ENCODE results near the gene LSAMP. TPM values are rescaled to one million over a fixed set of nuclear protein-coding genes. Genes with fewer than 3 reads are reported as not detected.

LSAMP gene
- total and polyA plus RNA-seq, 7 donors, result 0.23 to 47.1 (median 22.9) TPM

- Histone ChIP-seq H3K9me3 (no peaks in the 10 kb centered on the region), H3K27ac (peak overlapping the region in 1 of 4 donors; percentile 0), H3K4me3 (peak overlapping the region in 1 of 4 donors; percentile 18), H3K27me3 (no peaks in the 10 kb centered on the region), H3K36me3 (no peaks in the 10 kb centered on the region), H3K4me1 (peaks cover 0 to 13% (median 9%) of the 10 kb centered on the region in 4 donors)
- no peak for TF ChIP-seq EP300 (IDR thresholded peaks at IDR 0.05)
- no peak for TF ChIP-seq POLR2A (IDR thresholded peaks at IDR 0.05)
- no peak for TF ChIP-seq POLR2AphosphoS5 (IDR thresholded peaks at IDR 0.05)
- no peak for DNase-seq
- WGBS, 2 donors, result 4 to 14% methylated on average over 8 of the region's 8 CpGs
- intact Hi-C loops (cut with DNase I), result no loop called here
Observed at GRCh38 chr3:115876876-115877614, 568.2 kb downstream of the LSAMP start.

- DNase-seq, result no peak
- TF ChIP-seq, protein P1, sequence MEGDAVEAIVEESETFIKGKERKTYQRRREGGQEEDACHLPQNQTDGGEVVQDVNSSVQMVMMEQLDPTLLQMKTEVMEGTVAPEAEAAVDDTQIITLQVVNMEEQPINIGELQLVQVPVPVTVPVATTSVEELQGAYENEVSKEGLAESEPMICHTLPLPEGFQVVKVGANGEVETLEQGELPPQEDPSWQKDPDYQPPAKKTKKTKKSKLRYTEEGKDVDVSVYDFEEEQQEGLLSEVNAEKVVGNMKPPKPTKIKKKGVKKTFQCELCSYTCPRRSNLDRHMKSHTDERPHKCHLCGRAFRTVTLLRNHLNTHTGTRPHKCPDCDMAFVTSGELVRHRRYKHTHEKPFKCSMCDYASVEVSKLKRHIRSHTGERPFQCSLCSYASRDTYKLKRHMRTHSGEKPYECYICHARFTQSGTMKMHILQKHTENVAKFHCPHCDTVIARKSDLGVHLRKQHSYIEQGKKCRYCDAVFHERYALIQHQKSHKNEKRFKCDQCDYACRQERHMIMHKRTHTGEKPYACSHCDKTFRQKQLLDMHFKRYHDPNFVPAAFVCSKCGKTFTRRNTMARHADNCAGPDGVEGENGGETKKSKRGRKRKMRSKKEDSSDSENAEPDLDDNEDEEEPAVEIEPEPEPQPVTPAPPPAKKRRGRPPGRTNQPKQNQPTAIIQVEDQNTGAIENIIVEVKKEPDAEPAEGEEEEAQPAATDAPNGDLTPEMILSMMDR (IDR thresholded peaks at IDR 0.05), result no peak
- TF ChIP-seq POLR2AphosphoS5 (IDR thresholded peaks at IDR 0.05), result no peak
- no peak for TF ChIP-seq POLR2A (IDR thresholded peaks at IDR 0.05)
- no peak for TF ChIP-seq EP300 (IDR thresholded peaks at IDR 0.05)
- H3K9me3 ChIP-seq, result no peaks in the 10 kb centered on the region
- no peaks in the 10 kb centered on the region for H3K36me3 ChIP-seq
- H3K4me1 ChIP-seq, result peaks cover 0 to 13% (median 9%) of the 10 kb centered on the region in 4 donors
- H3K27ac ChIP-seq, result no peak overlapping the region
- intact Hi-C loops (cut with DNase I), result no loop called here
- WGBS, 2 donors, result 67 to 72% methylated on average over 1 of the region's 1 CpG
- H3K4me3 ChIP-seq, result no peak overlapping the region
- H3K27me3 ChIP-seq, result no peaks in the 10 kb centered on the region
Observed at GRCh38 chr3:115875460-115875859, 569.8 kb downstream of the LSAMP start.

DNA sequence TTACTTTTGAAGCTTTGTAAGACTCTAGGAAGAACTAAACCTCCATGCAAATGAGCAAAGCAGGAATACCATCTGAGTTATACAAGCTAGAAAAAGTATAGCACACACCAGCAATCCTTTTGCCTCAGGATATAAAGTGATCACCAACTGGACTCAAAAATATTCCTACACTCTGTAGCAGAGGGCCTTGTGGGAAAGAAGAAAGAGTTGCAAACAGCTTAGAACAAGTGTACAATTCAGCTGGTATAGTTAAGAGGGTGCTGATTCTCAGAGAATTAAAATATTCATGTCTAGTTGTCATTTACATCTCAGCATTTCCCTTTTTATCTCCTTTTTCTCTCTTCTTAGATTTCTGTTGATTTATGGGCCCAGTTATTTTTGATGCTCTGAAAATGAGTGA is 573.6 kb downstream of the LSAMP start:
- intact Hi-C loops (cut with DNase I), result no loop called here
- H3K9me3 ChIP-seq, result no peaks in the 10 kb centered on the region
- no peaks in the 10 kb centered on the region for H3K36me3 ChIP-seq
- peaks cover 0 to 3% (median under 1%) of the 10 kb centered on the region in 4 donors for H3K4me1 ChIP-seq
- no peak for DNase-seq
- H3K4me3 ChIP-seq, result no peak overlapping the region
- no peak overlapping the region for H3K27ac ChIP-seq
- TF ChIP-seq, protein P1 (IDR thresholded peaks at IDR 0.05), result no peak
- TF ChIP-seq POLR2A (IDR thresholded peaks at IDR 0.05) (no peak), POLR2AphosphoS5 (IDR thresholded peaks at IDR 0.05) (no peak), EP300 (IDR thresholded peaks at IDR 0.05) (no peak)
- H3K27me3 ChIP-seq, result no peaks in the 10 kb centered on the region

DNA sequence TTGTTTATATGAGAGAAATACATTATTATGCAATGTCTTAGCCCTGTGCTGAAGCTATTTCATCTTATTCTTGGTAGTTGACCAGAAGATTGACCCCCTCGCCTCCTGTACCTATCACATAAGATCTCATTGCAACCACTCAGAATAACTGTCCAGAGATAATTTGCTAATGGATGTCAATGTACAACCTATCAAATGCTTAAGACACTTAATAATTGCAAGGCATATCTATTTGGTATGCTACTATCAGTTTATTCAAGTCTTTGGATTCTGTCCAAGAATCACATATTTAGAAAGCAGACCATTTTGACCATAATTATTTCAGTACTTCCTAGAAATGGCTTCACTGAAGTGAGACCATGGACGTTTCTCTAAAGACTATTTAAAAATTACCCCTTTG is 580.4 kb downstream of the LSAMP start:
- intact Hi-C loops (cut with DNase I), result no loop called here
- no peak for DNase-seq
- Histone ChIP-seq H3K4me3 (no peak overlapping the region), H3K4me1 (peaks cover 0 to 17% (median 0%) of the 10 kb centered on the region in 4 donors), H3K27me3 (no peaks in the 10 kb centered on the region), H3K36me3 (no peaks in the 10 kb centered on the region), H3K9me3 (no peaks in the 10 kb centered on the region), H3K27ac (no peak overlapping the region)
- TF ChIP-seq POLR2A (IDR thresholded peaks at IDR 0.05) (no peak), POLR2AphosphoS5 (IDR thresholded peaks at IDR 0.05) (no peak), EP300 (IDR thresholded peaks at IDR 0.05) (no peak)
- 55 to 56% methylated on average over 2 of the region's 2 CpGs for WGBS, 2 donors

DNA sequence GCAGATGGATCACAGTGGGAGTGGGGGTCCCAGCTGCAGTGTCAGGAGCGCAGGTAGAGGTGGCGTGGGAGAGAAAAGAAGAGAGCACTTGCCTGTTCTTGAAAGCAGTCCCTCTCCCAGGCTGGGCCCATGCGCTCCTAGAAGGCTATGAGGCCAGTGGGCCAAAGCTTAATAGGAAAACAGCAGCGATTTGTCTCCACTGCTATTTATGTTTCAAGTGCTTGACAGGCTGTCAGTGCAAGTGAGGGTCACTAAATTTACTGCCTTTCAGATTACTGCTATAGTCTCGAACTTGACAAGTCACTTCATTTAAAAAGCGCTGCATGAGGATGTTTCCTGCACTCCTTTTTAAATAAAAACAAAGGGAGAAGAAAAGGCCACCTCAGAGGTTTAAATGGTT is 582.4 kb downstream of the LSAMP start:
- TF ChIP-seq POLR2AphosphoS5 (IDR thresholded peaks at IDR 0.05) (no peak), POLR2A (IDR thresholded peaks at IDR 0.05) (no peak), EP300 (IDR thresholded peaks at IDR 0.05) (no peak)
- TF ChIP-seq, protein P1 (IDR thresholded peaks at IDR 0.05), result no peak
- Histone ChIP-seq H3K4me3 (no peak overlapping the region), H3K27me3 (no peaks in the 10 kb centered on the region), H3K36me3 (no peaks in the 10 kb centered on the region), H3K4me1 (peaks cover 0 to 21% (median 5%) of the 10 kb centered on the region in 4 donors), H3K9me3 (no peaks in the 10 kb centered on the region), H3K27ac (no peak overlapping the region)
- WGBS, 2 donors, result 60 to 77% methylated on average over 6 of the region's 6 CpGs
- intact Hi-C loops (cut with DNase I), result no loop called here
- no peak for DNase-seq

Measured in sigmoid colon (tissue), 7 donors.